GM19324 (cell line): ENCODE data around the gene MYOF.
"Not testable (repeated sequence)": the region's sequence is repeated elsewhere in the genome, so short reads cannot be mapped to it uniquely, and the experiment has no call there.

Experiments
- ATAC-seq: cut with Tn5 transposase; IDR thresholded peaks from one replicate; pipeline ENCODE4 v1.9.1; 2021; ENCODE audit warnings: mild to moderate bottlenecking, moderate library complexity; ENCODE audit not compliant: unreplicated experiment, low FRiP score

Gene MYOF

GRCh38 chr10:93478873-93479272, 3.3 kb downstream of the MYOF start:
- ATAC-seq = no peak

- no peak for ATAC-seq
Measured at GRCh38 chr10:93476756-93477155, 5.4 kb downstream of the MYOF start.

- no peak for ATAC-seq
Measured at GRCh38 chr10:93475871-93476270, 6.3 kb downstream of the MYOF start.

GRCh38 chr10:93475227-93475626, 6.9 kb downstream of the MYOF start:
- ATAC-seq = no peak

- no peak for ATAC-seq
Measured at GRCh38 chr10:93473804-93474472, 8.2 kb downstream of the MYOF start.

GRCh38 chr10:93473161-93473560, 9.0 kb downstream of the MYOF start:
- no peak for ATAC-seq

GRCh38 chr10:93471110-93471651, 11.0 kb downstream of the MYOF start:
- no peak for ATAC-seq

GRCh38 chr10:93469454-93469853, 12.7 kb downstream of the MYOF start:
- no peak for ATAC-seq

- ATAC-seq = no peak
Measured at GRCh38 chr10:93468461-93469213, 13.5 kb downstream of the MYOF start.

GRCh38 chr10:93467635-93468034, 14.5 kb downstream of the MYOF start:
- ATAC-seq = not testable (repeated sequence)

- no peak for ATAC-seq
Measured at GRCh38 chr10:93465806-93466675, 16.1 kb downstream of the MYOF start.

- ATAC-seq = no peak
Measured at GRCh38 chr10:93464776-93465388, 17.3 kb downstream of the MYOF start.

- ATAC-seq = no peak
Measured at GRCh38 chr10:93463723-93464476, 18.2 kb downstream of the MYOF start.

GRCh38 chr10:93462881-93463280, 19.3 kb downstream of the MYOF start:
- ATAC-seq = no peak

- ATAC-seq = no peak
Measured at GRCh38 chr10:93462371-93462770, 19.8 kb downstream of the MYOF start.

- ATAC-seq = no peak
Measured at GRCh38 chr10:93461807-93462178, 20.3 kb downstream of the MYOF start.

GRCh38 chr10:93461109-93461806, 20.9 kb downstream of the MYOF start:
- ATAC-seq = no peak

- no peak for ATAC-seq
Measured at GRCh38 chr10:93459466-93459865, 22.7 kb downstream of the MYOF start.

GRCh38 chr10:93458821-93459257, 23.3 kb downstream of the MYOF start:
- ATAC-seq = no peak
